ENCODE results near the gene FBLN2.

Gene FBLN2

DNA sequence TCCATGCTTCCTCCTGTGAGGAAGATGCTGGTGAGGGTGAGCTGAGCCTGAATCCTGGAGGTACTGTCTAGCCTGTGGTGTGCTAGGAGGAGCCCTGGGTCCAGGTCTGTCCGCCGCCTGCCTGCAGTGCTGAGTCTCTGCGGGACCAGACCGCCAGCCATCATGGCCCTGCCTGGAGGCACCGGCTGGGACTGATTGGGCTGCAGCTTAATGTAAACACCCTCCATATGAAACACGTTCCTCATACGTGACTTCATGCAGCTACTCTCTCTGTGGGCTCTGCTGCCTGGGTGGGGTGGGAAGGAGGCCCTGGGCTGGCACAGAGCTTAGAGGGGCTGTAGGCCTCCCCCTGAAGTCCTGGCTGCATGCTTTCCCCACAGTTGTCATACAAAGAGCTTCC, 67.4 kb downstream of the FBLN2 start:
- Histone ChIP-seq H3K27me3 (ENCODE audit: insufficient read depth, poor library complexity, severe bottlenecking) (no peaks in the 10 kb centered on the region), H3K27ac (replicated peaks) (no peak overlapping the region), H3K4me3 (replicated peaks; ENCODE audit: insufficient read depth, low read length) (no peak overlapping the region)
- DNase-seq (ENCODE audit: low read depth in 1 of 2, low spot score in 1 of 2), result no peak
- TF ChIP-seq POLR2AphosphoS5 (IDR thresholded peaks at IDR 0.05; ENCODE audit: low read depth) (no peak), SPI1 (IDR thresholded peaks at IDR 0.05; ENCODE audit: borderline replicate concordance, low read depth) (no peak), GABPA (IDR thresholded peaks at IDR 0.05; ENCODE audit: low read depth) (no peak)
- TF ChIP-seq, protein P1, sequence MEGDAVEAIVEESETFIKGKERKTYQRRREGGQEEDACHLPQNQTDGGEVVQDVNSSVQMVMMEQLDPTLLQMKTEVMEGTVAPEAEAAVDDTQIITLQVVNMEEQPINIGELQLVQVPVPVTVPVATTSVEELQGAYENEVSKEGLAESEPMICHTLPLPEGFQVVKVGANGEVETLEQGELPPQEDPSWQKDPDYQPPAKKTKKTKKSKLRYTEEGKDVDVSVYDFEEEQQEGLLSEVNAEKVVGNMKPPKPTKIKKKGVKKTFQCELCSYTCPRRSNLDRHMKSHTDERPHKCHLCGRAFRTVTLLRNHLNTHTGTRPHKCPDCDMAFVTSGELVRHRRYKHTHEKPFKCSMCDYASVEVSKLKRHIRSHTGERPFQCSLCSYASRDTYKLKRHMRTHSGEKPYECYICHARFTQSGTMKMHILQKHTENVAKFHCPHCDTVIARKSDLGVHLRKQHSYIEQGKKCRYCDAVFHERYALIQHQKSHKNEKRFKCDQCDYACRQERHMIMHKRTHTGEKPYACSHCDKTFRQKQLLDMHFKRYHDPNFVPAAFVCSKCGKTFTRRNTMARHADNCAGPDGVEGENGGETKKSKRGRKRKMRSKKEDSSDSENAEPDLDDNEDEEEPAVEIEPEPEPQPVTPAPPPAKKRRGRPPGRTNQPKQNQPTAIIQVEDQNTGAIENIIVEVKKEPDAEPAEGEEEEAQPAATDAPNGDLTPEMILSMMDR (IDR thresholded peaks at IDR 0.05; ENCODE audit: insufficient read depth, low read length), result no peak
- TF ChIP-seq, protein P2, sequence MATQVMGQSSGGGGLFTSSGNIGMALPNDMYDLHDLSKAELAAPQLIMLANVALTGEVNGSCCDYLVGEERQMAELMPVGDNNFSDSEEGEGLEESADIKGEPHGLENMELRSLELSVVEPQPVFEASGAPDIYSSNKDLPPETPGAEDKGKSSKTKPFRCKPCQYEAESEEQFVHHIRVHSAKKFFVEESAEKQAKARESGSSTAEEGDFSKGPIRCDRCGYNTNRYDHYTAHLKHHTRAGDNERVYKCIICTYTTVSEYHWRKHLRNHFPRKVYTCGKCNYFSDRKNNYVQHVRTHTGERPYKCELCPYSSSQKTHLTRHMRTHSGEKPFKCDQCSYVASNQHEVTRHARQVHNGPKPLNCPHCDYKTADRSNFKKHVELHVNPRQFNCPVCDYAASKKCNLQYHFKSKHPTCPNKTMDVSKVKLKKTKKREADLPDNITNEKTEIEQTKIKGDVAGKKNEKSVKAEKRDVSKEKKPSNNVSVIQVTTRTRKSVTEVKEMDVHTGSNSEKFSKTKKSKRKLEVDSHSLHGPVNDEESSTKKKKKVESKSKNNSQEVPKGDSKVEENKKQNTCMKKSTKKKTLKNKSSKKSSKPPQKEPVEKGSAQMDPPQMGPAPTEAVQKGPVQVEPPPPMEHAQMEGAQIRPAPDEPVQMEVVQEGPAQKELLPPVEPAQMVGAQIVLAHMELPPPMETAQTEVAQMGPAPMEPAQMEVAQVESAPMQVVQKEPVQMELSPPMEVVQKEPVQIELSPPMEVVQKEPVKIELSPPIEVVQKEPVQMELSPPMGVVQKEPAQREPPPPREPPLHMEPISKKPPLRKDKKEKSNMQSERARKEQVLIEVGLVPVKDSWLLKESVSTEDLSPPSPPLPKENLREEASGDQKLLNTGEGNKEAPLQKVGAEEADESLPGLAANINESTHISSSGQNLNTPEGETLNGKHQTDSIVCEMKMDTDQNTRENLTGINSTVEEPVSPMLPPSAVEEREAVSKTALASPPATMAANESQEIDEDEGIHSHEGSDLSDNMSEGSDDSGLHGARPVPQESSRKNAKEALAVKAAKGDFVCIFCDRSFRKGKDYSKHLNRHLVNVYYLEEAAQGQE (IDR thresholded peaks at IDR 0.05; ENCODE audit: insufficient replicate concordance, low read depth), result no peak

DNA sequence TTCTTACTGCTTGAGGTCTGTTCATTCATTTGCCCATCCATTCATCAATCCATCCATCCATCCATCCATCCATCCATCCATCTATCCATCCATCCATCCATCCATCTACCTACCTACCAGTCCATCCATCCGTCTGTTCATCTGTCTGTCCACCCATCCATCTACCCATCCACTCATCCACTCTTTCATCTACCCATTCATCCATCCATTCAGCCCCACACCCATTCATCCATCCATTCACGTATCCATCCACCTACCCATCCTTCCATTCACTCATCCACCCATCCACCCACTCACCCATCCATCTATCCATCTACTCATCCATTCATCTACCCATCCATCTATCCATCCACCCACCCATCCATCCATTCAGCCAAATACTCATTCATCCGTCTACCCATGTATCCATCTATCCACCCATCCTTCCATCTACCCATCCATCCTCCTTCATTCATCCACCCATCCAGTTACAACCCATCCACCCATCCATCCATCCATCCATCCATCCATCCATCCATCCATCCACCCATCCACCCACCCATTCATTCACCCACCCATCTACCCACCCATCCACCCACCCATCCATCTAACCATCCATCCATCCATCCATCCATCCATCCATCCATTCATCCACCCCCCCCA, 68.3 kb downstream of the FBLN2 start:
- no peak for DNase-seq (ENCODE audit: low read depth in 1 of 2, low spot score in 1 of 2)
- no peaks in the 10 kb centered on the region for H3K27me3 ChIP-seq (ENCODE audit: insufficient read depth, poor library complexity, severe bottlenecking)
- no peak overlapping the region for H3K4me3 ChIP-seq (replicated peaks; ENCODE audit: insufficient read depth, low read length)
- no peak overlapping the region for H3K27ac ChIP-seq (replicated peaks)
- TF ChIP-seq, protein P1 (IDR thresholded peaks at IDR 0.05; ENCODE audit: insufficient read depth, low read length), result no peak
- TF ChIP-seq SPI1 (IDR thresholded peaks at IDR 0.05; ENCODE audit: borderline replicate concordance, low read depth) (no peak), GABPA (IDR thresholded peaks at IDR 0.05; ENCODE audit: low read depth) (no peak), POLR2AphosphoS5 (IDR thresholded peaks at IDR 0.05; ENCODE audit: low read depth) (no peak)
- TF ChIP-seq, protein P2 (IDR thresholded peaks at IDR 0.05; ENCODE audit: insufficient replicate concordance, low read depth), result no peak

DNA sequence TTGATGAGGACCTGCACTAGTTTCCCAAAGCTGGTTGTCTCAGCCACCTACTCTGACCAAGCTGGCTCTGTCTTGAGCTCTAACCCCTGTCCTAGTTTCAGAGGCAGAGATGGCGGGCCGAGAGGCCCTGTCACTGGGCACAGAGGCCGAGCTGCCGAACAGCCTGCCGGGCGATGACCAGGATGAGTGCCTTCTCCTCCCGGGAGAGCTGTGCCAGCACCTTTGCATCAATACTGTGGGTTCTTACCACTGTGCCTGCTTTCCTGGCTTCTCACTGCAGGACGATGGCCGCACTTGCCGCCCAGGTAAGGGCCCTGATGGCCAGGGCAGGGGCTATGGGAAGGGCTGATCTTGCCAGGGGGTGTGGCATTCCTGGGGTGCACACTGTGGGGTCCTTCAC, 69.1 kb downstream of the FBLN2 start:
- DNase-seq (ENCODE audit: low read depth in 1 of 2, low spot score in 1 of 2), result no peak
- TF ChIP-seq POLR2AphosphoS5 (IDR thresholded peaks at IDR 0.05; ENCODE audit: low read depth), result no peak
- TF ChIP-seq, protein P2 (IDR thresholded peaks at IDR 0.05; ENCODE audit: insufficient replicate concordance, low read depth), result no peak
- no peaks in the 10 kb centered on the region for H3K27me3 ChIP-seq (ENCODE audit: insufficient read depth, poor library complexity, severe bottlenecking)
- H3K27ac ChIP-seq (replicated peaks), result no peak overlapping the region
- no peak overlapping the region for H3K4me3 ChIP-seq (replicated peaks; ENCODE audit: insufficient read depth, low read length)

Measured in HL-60 (cell line).